Upper lobe of right lung (tissue), 1 donor: ENCODE measurements around the gene FOSL2. TPM values are rescaled to one million over a fixed set of nuclear protein-coding genes. Genes with fewer than 3 reads are reported as not detected.

Experiments used
- ATAC-seq: fragments of 200-7000 bp; cut with Tn5 transposase; one replicate; pipeline ENCODE4 v1.9.1; 2020; ENCODE audit warnings: mild to moderate bottlenecking, moderate library complexity
- DNase-seq: peaks from one replicate; pipeline ENCODE4 v3.0.0-alpha.2; 2020
- H3K27ac ChIP-seq: fragments of 200-600 bp; one replicate; pipeline ENCODE4 v1.8.0; 2022
- H3K27me3 ChIP-seq: fragments of 200-600 bp; one replicate; pipeline ENCODE4 v1.8.0; 2022; ENCODE audit warnings: mild to moderate bottlenecking
- H3K36me3 ChIP-seq: fragments of 200-600 bp; one replicate; pipeline ENCODE4 v1.8.0; 2022
- H3K4me1 ChIP-seq: fragments of 200-600 bp; one replicate; pipeline ENCODE4 v1.8.0; 2022
- H3K4me3 ChIP-seq: fragments of 200-600 bp; one replicate; pipeline ENCODE4 v1.8.0; 2022; ENCODE audit warnings: mild to moderate bottlenecking
- H3K9me3 ChIP-seq: fragments of 200-600 bp; one replicate; pipeline ENCODE4 v1.8.0; 2022
- intact Hi-C: fragments of 100-400 bp; cut with DNase I; formaldehyde crosslinking; loops from one replicate; pipeline ENCODE4 v1.11.0; 2022
- total RNA-seq: library from RNA; stranded (reverse); fragmentation: NEBNext Ultra II Directional; extraction: Animal tissue kit (Norgen Biotek cat#: 25700); gene quantifications from one replicate; pipeline ENCODE4 v1.2.1, GENCODE V29; 2021
- TF ChIP-seq, protein P1 (sequence below): fragments of 200-600 bp; IDR thresholded peaks from one replicate; pipeline ENCODE4 v1.8.0; 2022; ENCODE audit warnings: antibody characterized with exemption
- donor health status: DM: no; HTN: yes; CAD: no; lungs with severe emphysema.

Gene FOSL2
- total RNA-seq, 1 donor from 2014 or later: 123 TPM

DNA sequence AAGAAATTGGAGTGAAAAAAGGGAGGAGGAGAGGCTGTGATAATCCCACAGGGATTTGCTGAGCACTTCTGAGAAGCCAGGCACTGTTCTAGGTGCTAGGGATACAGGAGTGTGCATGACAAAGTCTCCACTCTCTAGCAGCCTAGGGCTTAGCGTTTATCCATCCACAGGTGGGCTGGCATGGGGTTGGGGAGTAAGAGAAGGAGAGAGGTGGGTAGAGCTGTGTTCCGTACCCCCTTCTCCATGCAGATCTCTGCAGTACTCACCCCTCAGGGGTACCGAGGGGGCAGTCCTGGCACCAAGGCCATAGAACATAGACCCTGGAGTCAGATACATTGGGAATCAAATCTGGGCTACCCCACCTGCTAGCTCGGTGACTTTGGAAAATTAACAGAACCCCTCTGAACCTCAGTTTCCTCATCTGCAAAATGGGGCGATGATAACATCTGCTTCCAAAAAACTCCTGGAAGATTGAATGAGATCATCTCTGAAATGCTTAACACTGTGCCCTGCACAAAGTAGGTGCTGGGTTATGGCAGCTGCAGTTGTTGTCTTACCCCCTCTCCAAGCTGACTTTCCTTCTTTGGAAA is 18.6 kb downstream of the FOSL2 start:
- DNase-seq: no peak
- TF ChIP-seq, protein P1, sequence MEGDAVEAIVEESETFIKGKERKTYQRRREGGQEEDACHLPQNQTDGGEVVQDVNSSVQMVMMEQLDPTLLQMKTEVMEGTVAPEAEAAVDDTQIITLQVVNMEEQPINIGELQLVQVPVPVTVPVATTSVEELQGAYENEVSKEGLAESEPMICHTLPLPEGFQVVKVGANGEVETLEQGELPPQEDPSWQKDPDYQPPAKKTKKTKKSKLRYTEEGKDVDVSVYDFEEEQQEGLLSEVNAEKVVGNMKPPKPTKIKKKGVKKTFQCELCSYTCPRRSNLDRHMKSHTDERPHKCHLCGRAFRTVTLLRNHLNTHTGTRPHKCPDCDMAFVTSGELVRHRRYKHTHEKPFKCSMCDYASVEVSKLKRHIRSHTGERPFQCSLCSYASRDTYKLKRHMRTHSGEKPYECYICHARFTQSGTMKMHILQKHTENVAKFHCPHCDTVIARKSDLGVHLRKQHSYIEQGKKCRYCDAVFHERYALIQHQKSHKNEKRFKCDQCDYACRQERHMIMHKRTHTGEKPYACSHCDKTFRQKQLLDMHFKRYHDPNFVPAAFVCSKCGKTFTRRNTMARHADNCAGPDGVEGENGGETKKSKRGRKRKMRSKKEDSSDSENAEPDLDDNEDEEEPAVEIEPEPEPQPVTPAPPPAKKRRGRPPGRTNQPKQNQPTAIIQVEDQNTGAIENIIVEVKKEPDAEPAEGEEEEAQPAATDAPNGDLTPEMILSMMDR: no peak
- H3K36me3 ChIP-seq: peaks cover 100% of the 10 kb centered on the region
- intact Hi-C loops: no loop called here
- no peaks in the 10 kb centered on the region for H3K9me3 ChIP-seq
- H3K4me1 ChIP-seq: peaks cover 51% of the 10 kb centered on the region
- H3K4me3 ChIP-seq: no peak overlapping the region
- H3K27me3 ChIP-seq: no peaks in the 10 kb centered on the region
- no peak for ATAC-seq
- peak overlapping the region; percentile 40 for H3K27ac ChIP-seq

DNA sequence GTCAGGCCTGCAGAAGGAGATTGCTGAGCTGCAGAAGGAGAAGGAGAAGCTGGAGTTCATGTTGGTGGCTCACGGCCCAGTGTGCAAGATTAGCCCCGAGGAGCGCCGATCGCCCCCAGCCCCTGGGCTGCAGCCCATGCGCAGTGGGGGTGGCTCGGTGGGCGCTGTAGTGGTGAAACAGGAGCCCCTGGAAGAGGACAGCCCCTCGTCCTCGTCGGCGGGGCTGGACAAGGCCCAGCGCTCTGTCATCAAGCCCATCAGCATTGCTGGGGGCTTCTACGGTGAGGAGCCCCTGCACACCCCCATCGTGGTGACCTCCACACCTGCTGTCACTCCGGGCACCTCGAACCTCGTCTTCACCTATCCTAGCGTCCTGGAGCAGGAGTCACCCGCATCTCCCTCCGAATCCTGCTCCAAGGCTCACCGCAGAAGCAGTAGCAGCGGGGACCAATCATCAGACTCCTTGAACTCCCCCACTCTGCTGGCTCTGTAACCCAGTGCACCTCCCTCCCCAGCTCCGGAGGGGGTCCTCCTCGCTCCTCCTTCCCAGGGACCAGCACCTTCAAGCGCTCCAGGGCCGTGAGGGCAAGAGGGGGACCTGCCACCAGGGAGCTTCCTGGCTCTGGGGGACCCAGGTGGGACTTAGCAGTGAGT is 19.4 kb downstream of the FOSL2 start:
- peaks cover 43% of the 10 kb centered on the region for H3K4me1 ChIP-seq
- no peak for ATAC-seq
- DNase-seq: no peak
- no peak overlapping the region for H3K4me3 ChIP-seq
- TF ChIP-seq, protein P1: no peak
- no peaks in the 10 kb centered on the region for H3K9me3 ChIP-seq
- peaks cover 100% of the 10 kb centered on the region for H3K36me3 ChIP-seq
- no peaks in the 10 kb centered on the region for H3K27me3 ChIP-seq
- intact Hi-C loops: no loop called here
- no peak overlapping the region for H3K27ac ChIP-seq

DNA sequence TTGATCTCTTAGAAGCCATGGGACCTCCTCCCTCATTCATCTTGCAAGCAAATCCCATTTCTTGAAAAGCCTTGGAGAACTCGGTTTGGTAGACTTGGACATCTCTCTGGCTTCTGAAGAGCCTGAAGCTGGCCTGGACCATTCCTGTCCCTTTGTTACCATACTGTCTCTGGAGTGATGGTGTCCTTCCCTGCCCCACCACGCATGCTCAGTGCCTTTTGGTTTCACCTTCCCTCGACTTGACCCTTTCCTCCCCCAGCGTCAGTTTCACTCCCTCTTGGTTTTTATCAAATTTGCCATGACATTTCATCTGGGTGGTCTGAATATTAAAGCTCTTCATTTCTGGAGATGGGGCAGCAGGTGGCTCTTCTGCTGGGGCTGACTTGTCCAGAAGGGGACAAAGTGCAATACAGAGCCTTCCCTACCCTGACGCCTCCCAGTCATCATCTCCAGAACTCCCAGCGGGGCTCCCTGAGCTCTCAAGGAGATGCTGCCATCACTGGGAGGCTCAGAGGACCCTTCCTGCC is 20.0 kb downstream of the FOSL2 start:
- ATAC-seq: no peak
- TF ChIP-seq, protein P1: no peak

DNA sequence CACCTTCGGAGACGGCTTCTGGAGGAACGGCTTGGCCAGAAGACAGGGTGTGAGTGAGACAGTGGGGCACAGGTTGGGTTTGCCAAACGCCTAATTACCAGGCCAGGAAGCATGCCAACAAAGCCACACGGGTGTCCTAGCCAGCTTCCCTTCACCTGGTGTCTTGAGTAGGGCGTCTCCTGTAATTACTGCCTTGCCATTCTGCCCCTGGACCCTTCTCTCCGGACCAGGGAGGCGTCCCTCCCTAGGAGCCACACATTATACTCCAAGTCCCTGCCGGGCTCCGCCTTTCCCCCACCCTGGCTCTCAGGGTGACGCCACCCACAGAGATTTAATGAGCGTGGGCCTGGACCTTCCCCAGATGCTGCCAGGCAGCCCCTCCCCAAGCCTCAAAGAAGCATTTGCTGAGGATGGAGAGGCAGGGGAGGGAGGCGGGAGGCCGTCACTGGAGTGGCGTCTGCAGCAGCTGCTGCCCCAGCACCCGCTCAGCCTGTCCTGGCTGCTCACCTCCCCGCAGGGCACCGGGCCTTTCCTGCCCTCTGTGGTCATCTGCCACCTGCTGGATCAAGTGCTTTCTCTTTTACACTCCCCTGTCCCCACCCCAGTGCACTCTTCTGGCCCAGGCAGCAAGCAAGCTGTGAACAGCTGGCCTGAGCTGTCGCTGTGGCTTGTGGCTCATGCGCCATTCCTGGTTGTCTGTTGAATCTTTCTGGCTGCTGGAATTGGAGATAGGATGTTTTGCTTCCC is 20.7 kb downstream of the FOSL2 start:
- DNase-seq (peak; percentile 64), ATAC-seq (peak; percentile 33)
- peaks cover 32% of the 10 kb centered on the region for H3K4me1 ChIP-seq
- no peaks in the 10 kb centered on the region for H3K27me3 ChIP-seq
- TF ChIP-seq, protein P1: no peak
- H3K9me3 ChIP-seq: no peaks in the 10 kb centered on the region
- H3K4me3 ChIP-seq: no peak overlapping the region
- peak overlapping the region; percentile 26 for H3K27ac ChIP-seq
- H3K36me3 ChIP-seq: peaks cover 93% of the 10 kb centered on the region
- intact Hi-C loops: no loop called here

More for the DNA sequence above, 20.0 kb downstream of the FOSL2 start:
- intact Hi-C loops: no loop called here
- Histone ChIP-seq H3K4me1 (peaks cover 37% of the 10 kb centered on the region), H3K4me3 (no peak overlapping the region), H3K9me3 (no peaks in the 10 kb centered on the region), H3K27ac (peak overlapping the region; percentile 26), H3K27me3 (no peaks in the 10 kb centered on the region), H3K36me3 (peaks cover 98% of the 10 kb centered on the region)
- no peak for DNase-seq

DNA sequence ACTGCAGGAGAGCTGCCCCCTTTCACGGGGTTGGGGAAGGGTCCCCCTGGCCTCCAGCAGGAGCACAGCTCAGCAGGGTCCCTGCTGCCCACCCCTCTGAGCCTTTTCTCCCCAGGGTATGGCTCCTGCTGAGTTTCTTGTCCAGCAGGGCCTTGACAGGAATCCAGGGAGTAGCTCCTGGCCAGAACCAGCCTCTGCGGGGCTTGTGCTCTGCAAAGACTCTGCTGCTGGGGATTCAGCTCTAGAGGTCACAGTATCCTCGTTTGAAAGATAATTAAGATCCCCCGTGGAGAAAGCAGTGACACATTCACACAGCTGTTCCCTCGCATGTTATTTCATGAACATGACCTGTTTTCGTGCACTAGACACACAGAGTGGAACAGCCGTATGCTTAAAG is 21.2 kb downstream of the FOSL2 start:
- Histone ChIP-seq H3K27ac (no peak overlapping the region), H3K36me3 (peaks cover 87% of the 10 kb centered on the region), H3K4me1 (peaks cover 27% of the 10 kb centered on the region), H3K27me3 (no peaks in the 10 kb centered on the region), H3K9me3 (no peaks in the 10 kb centered on the region), H3K4me3 (no peak overlapping the region)
- intact Hi-C loops: no loop called here
- DNase-seq (no peak), ATAC-seq (no peak)
- TF ChIP-seq, protein P1: no peak
